ENCODE data around the gene SH2D7.

The SH2D7 gene

GRCh38 chr15:78061963-78062427 lies 30.4 kb upstream of the SH2D7 start:
- DNase-seq: no peak

GRCh38 chr15:78063217-78063616 lies 29.1 kb upstream of the SH2D7 start:
- DNase-seq: no peak

GRCh38 chr15:78063970-78064385 lies 28.4 kb upstream of the SH2D7 start:
- no peak for DNase-seq

- DNase-seq: no peak
Observed at GRCh38 chr15:78064544-78064943, 27.8 kb upstream of the SH2D7 start.

GRCh38 chr15:78065284-78065872 lies 27.0 kb upstream of the SH2D7 start:
- DNase-seq: no peak

GRCh38 chr15:78065973-78066946 lies 26.1 kb upstream of the SH2D7 start:
- DNase-seq: no peak

- peak; percentile 44 for DNase-seq
Observed at GRCh38 chr15:78067328-78068228, 24.8 kb upstream of the SH2D7 start.

- DNase-seq: no peak
Observed at GRCh38 chr15:78069052-78069414, 23.3 kb upstream of the SH2D7 start.

- no peak for DNase-seq
Observed at GRCh38 chr15:78069462-78070029, 22.8 kb upstream of the SH2D7 start.

GRCh38 chr15:78070049-78070700 lies 22.2 kb upstream of the SH2D7 start:
- no peak for DNase-seq

GRCh38 chr15:78071383-78071782 lies 21.0 kb upstream of the SH2D7 start:
- no peak for DNase-seq

- DNase-seq: no peak
Observed at GRCh38 chr15:78072080-78072892, 20.1 kb upstream of the SH2D7 start.

GRCh38 chr15:78073046-78073787 lies 19.1 kb upstream of the SH2D7 start:
- no peak for DNase-seq

GRCh38 chr15:78075490-78076230 lies 16.7 kb upstream of the SH2D7 start:
- no peak for DNase-seq

- DNase-seq: no peak
Observed at GRCh38 chr15:78076231-78077052, 15.9 kb upstream of the SH2D7 start.

- DNase-seq: no peak
Observed at GRCh38 chr15:78077053-78077870, 15.1 kb upstream of the SH2D7 start, which contains the start of gene TBC1D2B. Gene TBC1D2B (minus strand): TSS chr15:78077711. CDS start chr15:78077652, 59 bp downstream.

GRCh38 chr15:78077871-78078210 lies 14.5 kb upstream of the SH2D7 start:
- no peak for DNase-seq
